ENCODE data around the gene CTAG2. TPM values are rescaled to one million over a fixed set of nuclear protein-coding genes. Genes with fewer than 3 reads are reported as not detected.
"Not testable (repeated sequence)": the region's sequence is repeated elsewhere in the genome, so short reads cannot be mapped to it uniquely, and the experiment has no call there.

Gene CTAG2
- not detected for total RNA-seq

GRCh38 chrX:154653413-154653812, at the start of gene CTAG2:
Gene CTAG2, minus strand, starts transcription at chrX:154653579. Its CDS starts 64 bp downstream, at chrX:154653515.
- H3K4me3 Mint-ChIP-seq; POLR2A ChIA-PET; H3K4me1 Mint-ChIP-seq; H3K27ac Mint-ChIP-seq; CTCF ChIA-PET; DNase-seq; H3K36me3 Mint-ChIP-seq (ENCODE audit: low read depth); H3K9me3 Mint-ChIP-seq; H3K27me3 Mint-ChIP-seq: not testable (repeated sequence)

GRCh38 chrX:154698630-154699248, 45.4 kb upstream of the CTAG2 start:
- CTCF ChIA-PET, result no interaction called here
- H3K9me3 Mint-ChIP-seq, result no peaks in the 10 kb centered on the region
- no peak overlapping the region for H3K4me3 Mint-ChIP-seq
- DNase-seq, result no peak
- POLR2A ChIA-PET, result no interaction called here
- no peaks in the 10 kb centered on the region for H3K27me3 Mint-ChIP-seq
- peaks cover 32% of the 10 kb centered on the region for H3K36me3 Mint-ChIP-seq (ENCODE audit: low read depth)
- peaks cover 5% of the 10 kb centered on the region for H3K4me1 Mint-ChIP-seq
- H3K27ac Mint-ChIP-seq, result no peak overlapping the region

GRCh38 chrX:154696676-154697045, 43.3 kb upstream of the CTAG2 start:
- Mint-ChIP-seq H3K27me3 (no peaks in the 10 kb centered on the region), H3K4me1 (peaks cover 12% of the 10 kb centered on the region), H3K9me3 (no peaks in the 10 kb centered on the region), H3K36me3 (ENCODE audit: low read depth) (peaks cover 31% of the 10 kb centered on the region), H3K27ac (no peak overlapping the region), H3K4me3 (no peak overlapping the region)
- ChIA-PET CTCF (interaction anchor here (0.7 to 1.1 kb wide), 3 partner anchors 16 to 52 kb away, joined by 3 read pairs; no protein-coding TSS in a partner anchor), POLR2A (no interaction called here)
- DNase-seq, result no peak

GRCh38 chrX:154695911-154696675, 42.7 kb upstream of the CTAG2 start:
- ChIA-PET CTCF (interaction anchor here (0.7 to 1.1 kb wide), 3 partner anchors 17 to 52 kb away, joined by 3 read pairs; no protein-coding TSS in a partner anchor), POLR2A (no interaction called here)
- no peak for DNase-seq
- Mint-ChIP-seq H3K4me3 (no peak overlapping the region), H3K36me3 (ENCODE audit: low read depth) (peaks cover 34% of the 10 kb centered on the region), H3K27ac (no peak overlapping the region), H3K9me3 (no peaks in the 10 kb centered on the region), H3K27me3 (no peaks in the 10 kb centered on the region), H3K4me1 (peaks cover 12% of the 10 kb centered on the region)

GRCh38 chrX:154693394-154693793, 40.0 kb upstream of the CTAG2 start:
- no peak for DNase-seq
- no peaks in the 10 kb centered on the region for H3K9me3 Mint-ChIP-seq
- no peak overlapping the region for H3K27ac Mint-ChIP-seq
- H3K36me3 Mint-ChIP-seq (ENCODE audit: low read depth), result peaks cover 29% of the 10 kb centered on the region
- no peak overlapping the region for H3K4me3 Mint-ChIP-seq
- H3K27me3 Mint-ChIP-seq, result no peaks in the 10 kb centered on the region
- ChIA-PET CTCF (no interaction called here), POLR2A (no interaction called here)
- H3K4me1 Mint-ChIP-seq, result peaks cover 12% of the 10 kb centered on the region

GRCh38 chrX:154690438-154690837, 37.1 kb upstream of the CTAG2 start:
- H3K4me3 Mint-ChIP-seq, H3K27ac Mint-ChIP-seq, CTCF ChIA-PET, H3K9me3 Mint-ChIP-seq, DNase-seq, H3K27me3 Mint-ChIP-seq, POLR2A ChIA-PET: not testable (repeated sequence)
- Mint-ChIP-seq H3K36me3 (ENCODE audit: low read depth) (peaks cover 12% of the 10 kb centered on the region), H3K4me1 (peaks cover 10% of the 10 kb centered on the region)

- Mint-ChIP-seq H3K9me3 (peaks cover 18% of the 10 kb centered on the region), H3K27me3 (peaks cover 20% of the 10 kb centered on the region), H3K27ac (peak overlapping the region; percentile 9)
- H3K4me3 Mint-ChIP-seq; POLR2A ChIA-PET; H3K36me3 Mint-ChIP-seq (ENCODE audit: low read depth); CTCF ChIA-PET; DNase-seq; H3K4me1 Mint-ChIP-seq: not testable (repeated sequence)
Observed at GRCh38 chrX:154672084-154672483, 18.7 kb upstream of the CTAG2 start.

GRCh38 chrX:154670848-154671247, 17.5 kb upstream of the CTAG2 start:
- H3K4me1 Mint-ChIP-seq; H3K27ac Mint-ChIP-seq; H3K4me3 Mint-ChIP-seq; POLR2A ChIA-PET; DNase-seq; H3K36me3 Mint-ChIP-seq (ENCODE audit: low read depth): not testable (repeated sequence)
- Mint-ChIP-seq H3K9me3 (peaks cover 20% of the 10 kb centered on the region), H3K27me3 (peaks cover 23% of the 10 kb centered on the region)
- CTCF ChIA-PET, result interaction anchor here (0.6 kb wide), 1 partner anchor 170 kb away, joined by 3 read pairs; no protein-coding TSS in a partner anchor

- Mint-ChIP-seq H3K36me3 (ENCODE audit: low read depth) (no peaks in the 10 kb centered on the region), H3K27ac (no peak overlapping the region), H3K27me3 (peaks cover 6% of the 10 kb centered on the region), H3K9me3 (peaks cover 16% of the 10 kb centered on the region), H3K4me1 (peaks cover 5% of the 10 kb centered on the region), H3K4me3 (no peak overlapping the region)
- POLR2A ChIA-PET, result no interaction called here
- DNase-seq, result no peak
- CTCF ChIA-PET, result no interaction called here
Observed at GRCh38 chrX:154661899-154662298, 8.5 kb upstream of the CTAG2 start.

- no peak for DNase-seq
- H3K4me1 Mint-ChIP-seq, result peaks cover 5% of the 10 kb centered on the region
- CTCF ChIA-PET, result no interaction called here
- no peak overlapping the region for H3K4me3 Mint-ChIP-seq
- POLR2A ChIA-PET, result no interaction called here
- peaks cover 6% of the 10 kb centered on the region for H3K27me3 Mint-ChIP-seq
- H3K9me3 Mint-ChIP-seq, result peaks cover 16% of the 10 kb centered on the region
- H3K27ac Mint-ChIP-seq, result no peak overlapping the region
- H3K36me3 Mint-ChIP-seq (ENCODE audit: low read depth), result no peaks in the 10 kb centered on the region
Observed at GRCh38 chrX:154661170-154661569, 7.8 kb upstream of the CTAG2 start.

GRCh38 chrX:154660541-154660940, 7.2 kb upstream of the CTAG2 start:
- H3K36me3 Mint-ChIP-seq (ENCODE audit: low read depth), result no peaks in the 10 kb centered on the region
- no peak overlapping the region for H3K27ac Mint-ChIP-seq
- peaks cover 11% of the 10 kb centered on the region for H3K9me3 Mint-ChIP-seq
- ChIA-PET POLR2A (no interaction called here), CTCF (no interaction called here)
- peaks cover 5% of the 10 kb centered on the region for H3K4me1 Mint-ChIP-seq
- DNase-seq, result no peak
- H3K4me3 Mint-ChIP-seq, result no peak overlapping the region
- H3K27me3 Mint-ChIP-seq, result no peaks in the 10 kb centered on the region

- Mint-ChIP-seq H3K27ac (no peak overlapping the region), H3K9me3 (peaks cover 11% of the 10 kb centered on the region), H3K36me3 (ENCODE audit: low read depth) (no peaks in the 10 kb centered on the region), H3K4me3 (no peak overlapping the region), H3K4me1 (peaks cover 5% of the 10 kb centered on the region), H3K27me3 (no peaks in the 10 kb centered on the region)
- CTCF ChIA-PET, result no interaction called here
- POLR2A ChIA-PET, result no interaction called here
- no peak for DNase-seq
Observed at GRCh38 chrX:154658957-154659356, 5.6 kb upstream of the CTAG2 start.

- H3K4me1 Mint-ChIP-seq, result peaks cover 5% of the 10 kb centered on the region
- H3K9me3 Mint-ChIP-seq, result peaks cover 6% of the 10 kb centered on the region
- ChIA-PET CTCF (no interaction called here), POLR2A (no interaction called here)
- no peaks in the 10 kb centered on the region for H3K27me3 Mint-ChIP-seq
- no peak for DNase-seq
- H3K27ac Mint-ChIP-seq, result no peak overlapping the region
- no peaks in the 10 kb centered on the region for H3K36me3 Mint-ChIP-seq (ENCODE audit: low read depth)
- H3K4me3 Mint-ChIP-seq, result no peak overlapping the region
Observed at GRCh38 chrX:154658187-154658586, 4.8 kb upstream of the CTAG2 start.
